ENCODE data around the gene TTC38. TPM values are rescaled to one million over a fixed set of nuclear protein-coding genes. Genes with fewer than 3 reads are reported as not detected.

Gene TTC38
- total and polyA plus RNA-seq, 2 donors from 2014 or later: 41.3 to 100 TPM

- Histone ChIP-seq H3K36me3 (ENCODE audit: control insufficient read depth in 2 of 3, insufficient read depth in 3 of 3, low read length in 3 of 3) (peaks cover 5 to 72% (median 53%) of the 10 kb centered on the region in 3 donors), H3K27me3 (ENCODE audit: control insufficient read depth, insufficient read depth, low read length) (no peaks in the 10 kb centered on the region), H3K4me1 (ENCODE audit: control insufficient read depth in 2 of 3, insufficient read depth in 2 of 3, low read depth in 1 of 3, low read length in 3 of 3) (peaks cover 0 to 3% (median under 1%) of the 10 kb centered on the region in 3 donors), H3K9ac (ENCODE audit: low read length in 3 of 3) (no peak overlapping the region), H3K9me3 (ENCODE audit: control insufficient read depth in 2 of 3, insufficient read depth in 1 of 3, low read length in 3 of 3) (no peaks in the 10 kb centered on the region), H3K4me3 (ENCODE audit: low read length in 3 of 3) (no peak overlapping the region), H3K27ac (ENCODE audit: low read depth in 2 of 2, low read length in 2 of 2) (no peak overlapping the region)
- intact Hi-C loops (cut with DNase I): no loop called here
- DNase-seq (no peak), FAIRE-seq (no peak)
- TF ChIP-seq CTCF (IDR thresholded peaks at IDR 0.05; ENCODE audit: borderline replicate concordance, extremely low read depth, insufficient read depth): no peak
These were observed 6.6 kb downstream of the TTC38 start for GRCh38 chr22:46274381-46274780.

DNA sequence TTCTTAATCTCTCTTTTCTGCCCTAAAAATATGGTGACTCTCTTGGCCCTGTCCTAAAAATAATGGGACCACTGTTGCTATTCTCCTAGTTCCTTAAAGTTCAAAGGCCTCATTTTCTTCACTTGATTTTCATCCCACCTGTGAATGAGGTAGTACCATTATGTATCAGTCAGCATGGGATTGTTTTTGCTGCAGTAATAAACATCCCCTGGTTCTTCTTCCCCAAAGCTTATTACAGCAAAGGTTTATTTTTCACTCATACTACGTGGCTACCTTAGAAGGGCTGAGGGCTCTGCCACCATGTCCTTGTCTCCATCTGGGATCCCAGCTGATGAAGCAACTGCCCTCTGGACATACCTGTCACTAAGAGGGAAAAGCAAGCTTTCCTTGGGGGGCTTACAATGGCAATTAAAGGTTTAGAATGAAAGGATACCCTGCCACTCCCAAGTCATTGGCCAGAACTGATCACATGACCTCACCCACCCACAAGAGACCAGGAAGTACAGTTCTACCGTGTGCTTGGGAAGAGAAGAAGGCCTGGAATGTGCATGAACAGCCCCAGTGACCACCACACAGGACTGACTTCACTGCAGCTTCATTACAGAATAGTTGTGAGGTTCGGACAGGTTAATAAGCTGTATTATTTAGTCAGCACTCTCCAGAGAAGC lies 7.8 kb downstream of the TTC38 start:
- Histone ChIP-seq H3K36me3 (ENCODE audit: control insufficient read depth in 2 of 3, insufficient read depth in 3 of 3, low read length in 3 of 3) (peaks cover 5 to 83% (median 60%) of the 10 kb centered on the region in 3 donors), H3K27me3 (ENCODE audit: control insufficient read depth, insufficient read depth, low read length) (no peaks in the 10 kb centered on the region), H3K4me1 (ENCODE audit: control insufficient read depth in 2 of 3, insufficient read depth in 2 of 3, low read depth in 1 of 3, low read length in 3 of 3) (peaks cover 0 to 5% (median 0%) of the 10 kb centered on the region in 3 donors), H3K4me3 (ENCODE audit: low read length in 3 of 3) (no peak overlapping the region), H3K9ac (ENCODE audit: low read length in 3 of 3) (no peak overlapping the region), H3K27ac (ENCODE audit: low read depth in 2 of 2, low read length in 2 of 2) (no peak overlapping the region), H3K9me3 (ENCODE audit: control insufficient read depth in 2 of 3, insufficient read depth in 1 of 3, low read length in 3 of 3) (no peaks in the 10 kb centered on the region)
- FAIRE-seq (no peak), DNase-seq (no peak)
- TF ChIP-seq CTCF (IDR thresholded peaks at IDR 0.05; ENCODE audit: borderline replicate concordance, extremely low read depth, insufficient read depth): no peak
- intact Hi-C loops (cut with DNase I): no loop called here

- no peak overlapping the region for H3K9ac ChIP-seq (ENCODE audit: low read length in 3 of 3)
- intact Hi-C loops (cut with DNase I): no loop called here
- no peak overlapping the region for H3K4me3 ChIP-seq (ENCODE audit: low read length in 3 of 3)
- H3K27me3 ChIP-seq (ENCODE audit: control insufficient read depth, insufficient read depth, low read length): no peaks in the 10 kb centered on the region
- TF ChIP-seq CTCF (IDR thresholded peaks at IDR 0.05; ENCODE audit: borderline replicate concordance, extremely low read depth, insufficient read depth): no peak
- H3K4me1 ChIP-seq (ENCODE audit: control insufficient read depth in 2 of 3, insufficient read depth in 2 of 3, low read depth in 1 of 3, low read length in 3 of 3): peaks cover 0 to 5% (median 0%) of the 10 kb centered on the region in 3 donors
- H3K9me3 ChIP-seq (ENCODE audit: control insufficient read depth in 2 of 3, insufficient read depth in 1 of 3, low read length in 3 of 3): no peaks in the 10 kb centered on the region
- no peak for FAIRE-seq
- DNase-seq: no peak
- peaks cover 5 to 91% (median 66%) of the 10 kb centered on the region in 3 donors for H3K36me3 ChIP-seq (ENCODE audit: control insufficient read depth in 2 of 3, insufficient read depth in 3 of 3, low read length in 3 of 3)
- H3K27ac ChIP-seq (ENCODE audit: low read depth in 2 of 2, low read length in 2 of 2): no peak overlapping the region
These were observed 8.8 kb downstream of the TTC38 start for GRCh38 chr22:46276563-46276962.
